ENCODE data around the gene TMEM52.

TMEM52 gene

DNA sequence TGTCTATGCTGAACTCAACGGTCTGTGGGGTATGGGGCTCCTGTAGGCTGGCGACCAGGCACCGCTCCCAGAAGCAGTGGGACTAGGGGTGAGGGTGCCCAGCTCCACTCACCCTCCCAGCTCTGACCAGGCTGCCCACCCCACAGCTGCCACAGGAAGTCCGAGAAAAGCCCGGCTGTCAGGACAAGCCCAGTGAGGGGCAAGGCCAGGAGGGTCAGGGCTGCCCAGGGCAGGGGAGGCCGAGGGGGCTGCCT, 3.5 kb upstream of the TMEM52 start:
- no peak overlapping the region for H3K4me3 ChIP-seq (ENCODE audit: low read depth, low read length)
- no peaks in the 10 kb centered on the region for H3K9me3 ChIP-seq (ENCODE audit: control insufficient read depth, insufficient read depth, low read depth, low read length)
- H3K4me1 ChIP-seq (ENCODE audit: control insufficient read depth, insufficient read depth, low read length) = no peaks in the 10 kb centered on the region
- no peak overlapping the region for H3K27ac ChIP-seq (ENCODE audit: extremely low read depth, low read depth, low read length)
- no peaks in the 10 kb centered on the region for H3K36me3 ChIP-seq (ENCODE audit: control insufficient read depth in 2 of 2, insufficient read depth in 1 of 2, low read length in 2 of 2)
- ChIA-PET POLR2A (no interaction called here), CTCF (interaction anchor here (1.0 kb wide), 1 partner anchor 37 kb away, joined by 3 read pairs; no protein-coding TSS in a partner anchor)
- no peak for TF ChIP-seq OSR2 (tag by site-specific recombination; IDR thresholded peaks at IDR 0.05)
- TF ChIP-seq, protein P1, sequence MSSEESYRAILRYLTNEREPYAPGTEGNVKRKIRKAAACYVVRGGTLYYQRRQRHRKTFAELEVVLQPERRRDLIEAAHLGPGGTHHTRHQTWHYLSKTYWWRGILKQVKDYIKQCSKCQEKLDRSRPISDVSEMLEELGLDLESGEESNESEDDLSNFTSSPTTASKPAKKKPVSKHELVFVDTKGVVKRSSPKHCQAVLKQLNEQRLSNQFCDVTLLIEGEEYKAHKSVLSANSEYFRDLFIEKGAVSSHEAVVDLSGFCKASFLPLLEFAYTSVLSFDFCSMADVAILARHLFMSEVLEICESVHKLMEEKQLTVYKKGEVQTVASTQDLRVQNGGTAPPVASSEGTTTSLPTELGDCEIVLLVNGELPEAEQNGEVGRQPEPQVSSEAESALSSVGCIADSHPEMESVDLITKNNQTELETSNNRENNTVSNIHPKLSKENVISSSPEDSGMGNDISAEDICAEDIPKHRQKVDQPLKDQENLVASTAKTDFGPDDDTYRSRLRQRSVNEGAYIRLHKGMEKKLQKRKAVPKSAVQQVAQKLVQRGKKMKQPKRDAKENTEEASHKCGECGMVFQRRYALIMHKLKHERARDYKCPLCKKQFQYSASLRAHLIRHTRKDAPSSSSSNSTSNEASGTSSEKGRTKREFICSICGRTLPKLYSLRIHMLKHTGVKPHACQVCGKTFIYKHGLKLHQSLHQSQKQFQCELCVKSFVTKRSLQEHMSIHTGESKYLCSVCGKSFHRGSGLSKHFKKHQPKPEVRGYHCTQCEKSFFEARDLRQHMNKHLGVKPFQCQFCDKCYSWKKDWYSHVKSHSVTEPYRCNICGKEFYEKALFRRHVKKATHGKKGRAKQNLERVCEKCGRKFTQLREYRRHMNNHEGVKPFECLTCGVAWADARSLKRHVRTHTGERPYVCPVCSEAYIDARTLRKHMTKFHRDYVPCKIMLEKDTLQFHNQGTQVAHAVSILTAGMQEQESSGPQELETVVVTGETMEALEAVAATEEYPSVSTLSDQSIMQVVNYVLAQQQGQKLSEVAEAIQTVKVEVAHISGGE (tag by site-specific recombination; conservative IDR thresholded peaks at IDR 0.05; ENCODE audit: low read depth) = no peak
- TF ChIP-seq, protein P2, sequence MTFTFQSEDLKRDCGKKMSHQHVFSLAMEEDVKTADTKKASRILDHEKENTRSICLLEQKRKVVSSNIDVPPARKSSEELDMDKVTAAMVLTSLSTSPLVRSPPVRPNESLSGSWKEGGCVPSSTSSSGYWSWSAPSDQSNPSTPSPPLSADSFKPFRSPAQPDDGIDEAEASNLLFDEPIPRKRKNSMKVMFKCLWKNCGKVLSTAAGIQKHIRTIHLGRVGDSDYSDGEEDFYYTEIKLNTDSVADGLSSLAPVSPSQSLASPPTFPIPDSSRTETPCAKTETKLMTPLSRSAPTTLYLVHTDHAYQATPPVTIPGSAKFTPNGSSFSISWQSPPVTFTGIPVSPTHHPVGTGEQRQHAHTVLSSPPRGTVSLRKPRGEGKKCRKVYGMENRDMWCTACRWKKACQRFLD (tag by site-specific recombination; IDR thresholded peaks at IDR 0.05) = no peak

DNA sequence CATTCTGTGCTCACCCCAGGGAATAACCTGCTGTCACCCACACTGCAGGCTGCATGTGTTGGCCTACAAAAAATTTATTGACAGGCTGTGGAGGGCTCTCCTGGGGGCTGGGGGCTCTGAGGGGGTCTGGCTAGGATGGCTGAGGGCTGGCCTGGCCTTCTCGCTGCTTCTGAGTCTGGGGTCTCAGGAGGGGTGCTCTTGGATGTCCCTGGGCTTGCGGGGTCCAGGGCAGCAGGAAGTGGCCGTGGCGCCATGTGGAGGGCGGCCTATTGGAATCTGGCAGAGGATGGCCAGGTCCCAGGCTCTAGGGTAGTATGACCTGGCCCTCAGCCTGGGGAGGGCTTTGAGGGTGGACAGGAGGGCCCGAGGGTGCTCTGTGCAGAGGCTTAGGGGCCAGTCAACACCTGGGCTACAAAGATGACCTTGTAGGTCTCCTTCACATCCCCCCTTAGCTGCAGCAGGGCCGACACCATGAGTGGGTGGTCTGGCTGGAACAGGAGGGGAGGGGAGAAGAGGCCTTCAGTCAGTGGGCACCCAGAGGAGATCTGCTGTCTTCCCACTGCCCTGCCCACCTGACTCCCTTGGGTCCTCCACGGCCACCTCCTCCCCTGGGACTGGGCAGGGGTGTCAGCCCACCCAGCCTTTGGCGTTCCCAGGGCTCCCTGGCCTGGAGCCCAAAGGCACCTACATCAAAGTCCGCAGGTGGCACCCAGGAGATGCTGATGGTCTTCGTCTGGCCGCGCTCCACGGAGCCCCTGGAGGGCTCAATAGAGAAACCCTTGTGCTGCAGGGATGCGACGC, 3.0 kb upstream of the TMEM52 start:
- Histone ChIP-seq H3K4me3 (ENCODE audit: low read depth, low read length) (no peak overlapping the region), H3K27ac (ENCODE audit: extremely low read depth, low read depth, low read length) (no peak overlapping the region), H3K4me1 (ENCODE audit: control insufficient read depth, insufficient read depth, low read length) (no peaks in the 10 kb centered on the region), H3K9me3 (ENCODE audit: control insufficient read depth, insufficient read depth, low read depth, low read length) (no peaks in the 10 kb centered on the region), H3K36me3 (ENCODE audit: control insufficient read depth in 2 of 2, insufficient read depth in 1 of 2, low read length in 2 of 2) (no peaks in the 10 kb centered on the region)
- TF ChIP-seq KLF10 (tag by site-specific recombination; IDR thresholded peaks at IDR 0.05) (no peak), EGR2 (tag by site-specific recombination; IDR thresholded peaks at IDR 0.05; ENCODE audit: low read depth) (peak; percentile 77), GLIS1 (tag by site-specific recombination; IDR thresholded peaks at IDR 0.05) (peak; percentile 29), ZNF140 (tag by site-specific recombination; IDR thresholded peaks at IDR 0.05) (no peak), ZFHX2 (tag by site-specific recombination; conservative IDR thresholded peaks at IDR 0.05) (peak; percentile 70)
- TF ChIP-seq, protein P3, sequence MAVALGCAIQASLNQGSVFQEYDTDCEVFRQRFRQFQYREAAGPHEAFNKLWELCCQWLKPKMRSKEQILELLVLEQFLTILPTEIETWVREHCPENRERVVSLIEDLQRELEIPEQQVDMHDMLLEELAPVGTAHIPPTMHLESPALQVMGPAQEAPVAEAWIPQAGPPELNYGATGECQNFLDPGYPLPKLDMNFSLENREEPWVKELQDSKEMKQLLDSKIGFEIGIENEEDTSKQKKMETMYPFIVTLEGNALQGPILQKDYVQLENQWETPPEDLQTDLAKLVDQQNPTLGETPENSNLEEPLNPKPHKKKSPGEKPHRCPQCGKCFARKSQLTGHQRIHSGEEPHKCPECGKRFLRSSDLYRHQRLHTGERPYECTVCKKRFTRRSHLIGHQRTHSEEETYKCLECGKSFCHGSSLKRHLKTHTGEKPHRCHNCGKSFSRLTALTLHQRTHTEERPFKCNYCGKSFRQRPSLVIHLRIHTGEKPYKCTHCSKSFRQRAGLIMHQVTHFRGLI (tag by site-specific recombination; IDR thresholded peaks at IDR 0.05) = no peak
- TF ChIP-seq, protein P4, sequence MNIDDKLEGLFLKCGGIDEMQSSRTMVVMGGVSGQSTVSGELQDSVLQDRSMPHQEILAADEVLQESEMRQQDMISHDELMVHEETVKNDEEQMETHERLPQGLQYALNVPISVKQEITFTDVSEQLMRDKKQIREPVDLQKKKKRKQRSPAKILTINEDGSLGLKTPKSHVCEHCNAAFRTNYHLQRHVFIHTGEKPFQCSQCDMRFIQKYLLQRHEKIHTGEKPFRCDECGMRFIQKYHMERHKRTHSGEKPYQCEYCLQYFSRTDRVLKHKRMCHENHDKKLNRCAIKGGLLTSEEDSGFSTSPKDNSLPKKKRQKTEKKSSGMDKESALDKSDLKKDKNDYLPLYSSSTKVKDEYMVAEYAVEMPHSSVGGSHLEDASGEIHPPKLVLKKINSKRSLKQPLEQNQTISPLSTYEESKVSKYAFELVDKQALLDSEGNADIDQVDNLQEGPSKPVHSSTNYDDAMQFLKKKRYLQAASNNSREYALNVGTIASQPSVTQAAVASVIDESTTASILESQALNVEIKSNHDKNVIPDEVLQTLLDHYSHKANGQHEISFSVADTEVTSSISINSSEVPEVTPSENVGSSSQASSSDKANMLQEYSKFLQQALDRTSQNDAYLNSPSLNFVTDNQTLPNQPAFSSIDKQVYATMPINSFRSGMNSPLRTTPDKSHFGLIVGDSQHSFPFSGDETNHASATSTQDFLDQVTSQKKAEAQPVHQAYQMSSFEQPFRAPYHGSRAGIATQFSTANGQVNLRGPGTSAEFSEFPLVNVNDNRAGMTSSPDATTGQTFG (tag by site-specific recombination; IDR thresholded peaks at IDR 0.05; ENCODE audit: borderline replicate concordance) = no peak
- POLR2A ChIA-PET = no interaction called here
- CTCF ChIA-PET = interaction anchor here (1.0 kb wide), 1 partner anchor 37 kb away, joined by 3 read pairs; no protein-coding TSS in a partner anchor

DNA sequence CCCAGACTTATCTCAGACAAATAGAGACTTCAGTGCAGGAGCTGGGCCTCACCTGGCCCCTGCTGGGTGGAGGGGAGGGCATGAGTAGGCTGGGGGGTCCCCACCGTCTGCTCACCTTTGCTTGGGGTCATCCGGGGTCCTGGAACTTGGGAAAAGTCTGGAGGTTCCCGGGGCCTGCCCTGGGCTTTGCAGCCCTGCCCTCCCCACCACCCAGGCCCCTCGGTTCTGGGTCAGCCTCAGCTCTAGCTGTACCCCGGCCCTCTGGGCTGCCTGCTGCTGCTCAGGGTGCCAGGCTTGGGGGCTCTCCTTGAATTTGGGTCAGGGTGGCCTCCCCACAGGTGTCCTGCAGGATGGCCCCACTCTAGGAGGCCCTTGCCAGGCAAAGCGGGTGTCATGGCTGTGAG, 2.4 kb upstream of the TMEM52 start:
- CTCF ChIA-PET = interaction anchor here (0.7 kb wide), 1 partner anchor 339 kb away, joined by 3 read pairs; no protein-coding TSS in a partner anchor
- H3K9me3 ChIP-seq (ENCODE audit: control insufficient read depth, insufficient read depth, low read depth, low read length) = no peaks in the 10 kb centered on the region
- no peak overlapping the region for H3K4me3 ChIP-seq (ENCODE audit: low read depth, low read length)
- POLR2A ChIA-PET = no interaction called here
- no peaks in the 10 kb centered on the region for H3K4me1 ChIP-seq (ENCODE audit: control insufficient read depth, insufficient read depth, low read length)
- TF ChIP-seq GLI4 (tag by site-specific recombination; IDR thresholded peaks at IDR 0.05) = no peak
- no peak for TF ChIP-seq ZFP41 (tag by site-specific recombination; IDR thresholded peaks at IDR 0.05; ENCODE audit: borderline replicate concordance)
- H3K36me3 ChIP-seq (ENCODE audit: control insufficient read depth in 2 of 2, insufficient read depth in 1 of 2, low read length in 2 of 2) = no peaks in the 10 kb centered on the region
- H3K27ac ChIP-seq (ENCODE audit: extremely low read depth, low read depth, low read length) = no peak overlapping the region
